ENCODE results near the gene FHOD3.

GRCh38 chr18:36378205-36378604 is 80.7 kb downstream of the FHOD3 start:
- TF ChIP-seq POLR2A (IDR thresholded peaks at IDR 0.05; ENCODE audit: low read depth, low read length) (no peak), TAF1 (IDR thresholded peaks at IDR 0.05; ENCODE audit: low read depth, low read length) (no peak), POLR2AphosphoS5 (IDR thresholded peaks at IDR 0.05; ENCODE audit: low read depth, low read length) (no peak), SPI1 (IDR thresholded peaks at IDR 0.05; ENCODE audit: low read depth, low read length) (no peak), POU2F2 (IDR thresholded peaks at IDR 0.05; ENCODE audit: low read depth, low read length) (no peak)

Data from GM12891 (cell line).